Activated T-cell treated with anti-CD3 and anti-CD28 coated beads for 1 hour (primary cell): Measurements from ENCODE around the gene FAM210A.
"Not testable (repeated sequence)": the region's sequence is repeated elsewhere in the genome, so short reads cannot be mapped to it uniquely, and the experiment has no call there.

Source experiments
- DNase-seq: peaks from one replicate; pipeline ENCODE4 v3.0.0-alpha.2; 2020; ENCODE audit warnings: low read depth

FAM210A gene, protein sequence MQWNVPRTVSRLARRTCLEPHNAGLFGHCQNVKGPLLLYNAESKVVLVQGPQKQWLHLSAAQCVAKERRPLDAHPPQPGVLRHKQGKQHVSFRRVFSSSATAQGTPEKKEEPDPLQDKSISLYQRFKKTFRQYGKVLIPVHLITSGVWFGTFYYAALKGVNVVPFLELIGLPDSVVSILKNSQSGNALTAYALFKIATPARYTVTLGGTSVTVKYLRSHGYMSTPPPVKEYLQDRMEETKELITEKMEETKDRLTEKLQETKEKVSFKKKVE

DNA sequence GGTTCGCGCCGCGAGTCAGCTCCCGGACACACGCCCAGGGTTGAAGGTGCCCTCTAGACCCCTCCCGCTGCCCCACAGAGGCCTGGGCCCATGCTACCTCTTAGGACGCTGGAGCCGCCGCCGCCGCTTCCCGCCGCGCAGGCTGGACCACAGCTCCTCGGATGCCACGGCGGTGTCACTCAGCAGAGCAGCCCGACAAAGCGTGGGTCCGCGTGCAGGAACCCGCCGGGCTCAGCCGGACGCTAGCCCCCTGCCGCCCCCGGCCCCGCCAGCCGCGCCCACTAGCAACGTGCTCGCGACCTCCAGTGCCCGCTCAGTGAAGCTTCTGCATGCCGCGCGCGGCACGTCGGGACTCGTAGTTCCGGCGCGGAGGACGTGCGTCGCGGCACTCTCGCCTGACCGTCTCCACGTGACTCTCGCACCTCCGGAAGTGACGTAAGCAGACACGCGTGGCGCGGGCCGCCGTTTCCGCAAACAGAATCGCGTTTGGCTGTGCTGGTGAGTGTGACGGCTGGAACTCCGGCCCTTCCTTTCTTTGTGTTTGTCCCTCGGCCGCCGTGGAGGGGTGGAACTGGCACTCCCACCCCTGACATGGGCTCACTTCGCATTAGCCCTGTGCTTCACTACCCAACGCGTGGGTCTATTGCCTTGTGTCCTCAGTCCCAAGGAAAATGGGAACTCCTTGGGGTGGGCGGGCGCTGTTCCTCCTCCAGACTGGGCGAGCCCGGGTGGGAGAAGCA is at the start of gene FAM210A, which contains the start of gene RNMT:
FAM210A (minus strand) TSS at position 327 of the 740 bp plus-strand sequence. CDS start 44,481 bp downstream, outside the sequence.
RNMT (plus strand) TSS at position 442 of the 740 bp plus-strand sequence. CDS start 4,845 bp downstream, outside the sequence.
- DNase-seq = peak; percentile 91

DNA sequence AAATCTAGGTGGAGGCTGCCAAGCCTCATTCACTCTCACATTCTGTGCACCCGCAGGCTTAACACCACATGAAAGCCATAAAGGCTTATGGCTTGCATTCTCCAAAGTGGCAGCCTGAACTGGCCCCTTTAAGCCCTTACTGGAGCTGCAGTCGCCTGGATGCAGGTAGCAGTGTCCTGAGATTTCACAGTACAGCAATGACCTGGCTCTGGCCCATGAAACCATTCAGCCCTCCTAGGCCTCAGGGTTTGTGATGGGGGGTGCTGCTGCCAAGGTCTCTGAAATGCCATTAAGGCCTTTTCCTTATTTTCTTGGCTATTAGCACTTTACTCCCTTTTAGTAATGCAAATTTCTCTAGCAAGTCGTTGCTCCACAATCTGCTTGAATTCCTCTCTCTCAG is 48.7 kb upstream of the FAM210A start:
- no peak for DNase-seq

DNA sequence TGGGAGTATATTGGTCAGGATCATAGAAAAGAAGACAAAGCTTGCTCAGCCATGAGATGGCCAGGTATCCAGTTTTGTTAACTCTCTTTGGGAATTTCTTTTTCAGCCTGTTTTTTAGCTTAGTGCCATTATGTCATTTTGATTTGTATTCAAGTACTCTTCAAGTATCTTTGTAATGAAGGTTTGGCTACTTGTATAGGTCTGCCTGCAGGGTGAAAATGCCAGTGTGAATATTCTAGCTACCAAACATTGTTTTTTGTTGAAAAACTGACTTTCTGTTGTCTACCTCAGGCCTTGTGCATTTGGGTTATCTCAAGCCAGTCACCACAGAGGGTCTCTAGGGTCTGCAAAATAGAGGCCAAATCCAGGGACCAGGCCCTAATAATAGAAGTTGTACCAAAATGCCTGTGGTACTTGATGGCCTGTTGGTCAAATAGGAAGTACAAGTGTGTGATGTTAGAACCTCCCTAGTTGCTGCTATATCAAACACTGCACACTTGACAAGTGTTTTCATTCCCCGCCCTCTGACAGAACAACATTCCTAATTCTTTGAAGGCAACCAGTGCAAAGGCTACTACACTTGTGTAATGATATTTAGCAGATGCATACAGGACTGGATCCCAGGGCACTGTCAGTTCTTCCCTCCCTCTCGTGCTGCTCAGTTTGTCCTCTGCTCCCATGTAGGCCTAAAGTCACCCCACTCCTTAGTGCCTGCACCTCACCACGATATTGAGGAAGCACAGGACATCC is 36.5 kb upstream of the FAM210A start:
- DNase-seq = no peak

DNA sequence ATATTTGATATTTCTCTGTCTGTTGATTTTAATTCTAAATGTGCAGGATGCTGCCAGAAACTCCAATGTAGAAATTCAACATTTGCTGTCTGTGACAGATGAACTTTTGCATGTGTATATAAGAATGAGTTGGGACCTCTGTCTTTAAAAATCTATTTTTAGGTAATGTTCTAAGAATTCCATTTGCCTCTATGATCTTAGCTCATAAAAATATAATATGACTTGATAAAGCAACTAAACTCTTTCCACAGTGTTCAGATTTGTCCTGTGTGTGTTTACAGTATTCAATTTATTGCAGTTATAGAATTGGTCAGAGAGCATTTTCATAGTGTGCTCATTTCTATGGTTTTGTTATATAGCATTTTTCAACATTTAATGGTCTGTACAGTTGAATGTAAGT is 33.7 kb upstream of the FAM210A start:
- no peak for DNase-seq

DNA sequence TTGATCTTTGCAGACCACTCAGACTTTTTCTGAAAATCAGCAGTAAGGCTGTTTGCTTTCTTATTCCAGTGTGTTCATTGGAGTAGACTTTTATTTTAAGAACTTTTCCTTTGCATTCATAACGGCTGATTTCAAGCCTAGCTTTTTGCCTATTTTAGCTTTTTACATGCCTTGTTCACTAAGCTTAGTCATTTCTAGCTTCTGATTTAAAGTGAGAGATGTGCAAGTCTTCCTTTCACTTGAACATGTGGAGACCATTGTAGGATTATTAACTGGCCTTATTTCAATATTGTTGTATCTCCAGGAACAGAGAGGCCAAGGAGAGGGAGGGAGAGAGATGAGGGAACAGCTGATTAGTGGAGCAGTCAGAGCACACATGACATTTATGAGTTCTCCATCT is 32.3 kb upstream of the FAM210A start:
- no peak for DNase-seq

DNA sequence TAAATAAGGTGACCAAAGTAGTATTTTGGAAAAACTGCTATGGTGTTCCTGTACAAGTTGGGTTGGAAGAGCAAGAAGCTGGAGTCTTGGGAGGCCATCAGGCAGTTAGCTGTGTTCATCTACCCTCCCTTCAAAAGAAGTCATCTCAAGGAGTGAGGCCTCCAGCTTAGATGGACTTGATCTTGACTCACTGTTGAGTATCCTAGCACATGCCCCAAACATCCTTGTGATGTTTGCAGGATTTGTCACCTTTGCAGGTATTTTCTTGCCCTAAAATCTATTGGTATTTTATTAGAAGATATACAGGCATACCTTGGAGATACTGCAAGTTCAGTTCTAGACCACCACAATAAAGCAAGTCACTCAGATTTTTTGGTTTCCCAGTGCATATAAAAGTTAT is 30.3 kb upstream of the FAM210A start:
- no peak for DNase-seq

DNA sequence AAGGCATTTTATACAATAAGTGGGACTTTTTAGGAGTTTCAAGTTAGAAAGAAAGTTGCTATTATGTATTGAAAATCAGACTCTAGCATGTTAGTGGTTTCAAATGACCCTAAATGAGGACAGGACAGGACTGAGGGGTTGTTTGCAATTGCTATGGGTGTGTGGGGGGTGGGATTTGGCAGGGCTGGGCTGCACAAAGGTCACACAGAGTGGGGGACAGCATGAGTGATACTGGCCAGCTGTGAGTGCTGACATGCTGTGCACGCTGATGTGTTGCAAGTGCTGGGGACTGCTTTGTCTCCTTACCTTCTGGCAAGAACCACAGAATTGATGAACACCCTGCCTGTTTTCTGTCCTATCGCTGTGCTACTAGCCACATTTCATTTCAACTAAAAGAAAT is 29.9 kb upstream of the FAM210A start:
- DNase-seq = no peak

DNA sequence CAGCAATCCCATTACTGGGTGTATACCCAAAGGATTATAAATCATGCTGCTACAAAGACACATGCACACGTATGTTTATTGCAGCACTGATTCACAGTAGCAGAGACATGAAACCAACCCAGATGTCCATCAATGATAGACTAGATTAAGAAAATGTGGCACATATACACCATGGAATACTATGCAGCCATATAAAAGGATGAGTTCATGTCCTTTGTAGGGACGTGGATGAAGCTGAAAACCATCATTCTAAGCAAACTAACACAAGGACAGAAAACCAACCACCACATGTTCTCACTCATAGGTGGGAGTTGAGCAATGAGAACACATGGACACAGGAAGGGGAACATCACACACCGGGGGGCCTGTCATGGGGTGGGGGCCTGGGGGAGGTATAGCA is 25.2 kb upstream of the FAM210A start:
- not testable (repeated sequence) for DNase-seq

DNA sequence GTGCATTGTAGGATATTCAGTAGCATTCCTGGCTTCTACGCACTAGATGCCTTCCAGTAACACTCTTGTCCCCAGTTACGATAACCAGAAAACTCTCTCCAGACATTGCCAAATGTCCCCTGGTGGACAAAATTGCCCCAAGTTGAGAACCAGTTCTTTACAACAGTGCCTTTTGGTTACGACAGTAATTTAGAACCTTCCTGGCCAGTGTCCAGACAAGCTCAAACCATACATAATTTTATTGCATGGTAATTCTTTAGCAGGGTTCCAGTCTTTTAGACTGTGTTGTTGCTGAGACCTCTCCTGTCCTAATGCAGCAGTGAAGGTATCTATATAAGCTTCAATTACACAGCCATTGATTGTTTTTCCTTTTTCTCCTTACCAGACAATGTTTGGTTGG is 20.3 kb upstream of the FAM210A start:
- DNase-seq = no peak

DNA sequence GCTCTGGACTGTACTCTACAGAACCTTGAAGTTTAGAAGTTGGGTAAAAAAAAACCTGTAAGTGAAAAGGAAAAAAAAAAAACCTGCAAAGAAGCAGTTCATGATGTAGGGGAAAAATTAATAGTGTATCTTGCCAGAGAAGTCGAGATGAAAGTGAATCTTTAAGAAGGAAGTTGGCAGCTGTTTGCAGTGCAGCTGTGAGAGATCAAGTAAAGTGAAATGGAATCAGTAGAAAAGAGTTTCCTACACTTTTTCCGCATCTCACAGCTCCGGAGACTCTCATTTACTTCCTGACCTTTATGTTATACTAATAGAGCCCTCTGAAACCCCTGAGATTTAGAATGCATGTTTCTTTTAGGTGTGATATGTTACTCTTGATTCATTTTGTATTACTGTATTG is 19.3 kb upstream of the FAM210A start:
- no peak for DNase-seq

DNA sequence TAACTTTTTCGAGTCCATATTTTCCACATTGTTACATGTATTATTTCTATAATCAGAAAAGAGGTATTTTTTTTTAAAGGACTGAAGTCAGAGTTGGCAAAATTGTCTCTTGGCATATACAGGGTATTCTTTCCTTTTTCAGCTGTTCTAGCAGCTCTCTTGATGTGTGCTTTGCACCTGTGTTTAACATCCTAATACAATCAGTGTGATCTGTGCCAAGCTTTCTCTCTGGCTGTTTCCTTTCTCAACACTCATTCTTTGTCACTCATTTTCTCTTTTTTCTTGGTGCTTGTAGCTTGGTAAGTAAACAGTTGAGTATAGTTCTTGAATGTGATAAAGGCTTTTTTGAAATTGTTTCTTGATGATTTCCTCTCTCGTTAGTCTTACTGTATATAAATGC is 9.3 kb upstream of the FAM210A start:
- DNase-seq = no peak

DNA sequence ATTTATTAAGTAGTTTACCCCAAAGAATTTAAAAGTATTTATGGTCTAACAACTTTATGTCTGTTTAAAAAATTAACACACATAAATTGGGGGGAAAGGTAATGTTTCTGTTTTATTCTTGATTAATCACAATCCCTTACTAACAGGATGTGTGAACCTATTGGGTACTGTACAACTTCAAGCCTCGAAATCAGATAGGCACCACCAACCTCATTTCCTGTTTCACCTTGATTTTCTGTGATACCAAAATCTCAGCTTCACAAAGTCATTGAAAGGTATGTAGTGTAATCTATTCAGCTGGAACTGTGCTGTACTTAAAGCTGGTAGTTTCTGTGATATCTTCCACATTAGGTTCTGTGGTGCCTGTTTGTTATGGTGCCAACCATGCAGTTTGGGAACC is 4.1 kb upstream of the FAM210A start:
- DNase-seq = no peak

DNA sequence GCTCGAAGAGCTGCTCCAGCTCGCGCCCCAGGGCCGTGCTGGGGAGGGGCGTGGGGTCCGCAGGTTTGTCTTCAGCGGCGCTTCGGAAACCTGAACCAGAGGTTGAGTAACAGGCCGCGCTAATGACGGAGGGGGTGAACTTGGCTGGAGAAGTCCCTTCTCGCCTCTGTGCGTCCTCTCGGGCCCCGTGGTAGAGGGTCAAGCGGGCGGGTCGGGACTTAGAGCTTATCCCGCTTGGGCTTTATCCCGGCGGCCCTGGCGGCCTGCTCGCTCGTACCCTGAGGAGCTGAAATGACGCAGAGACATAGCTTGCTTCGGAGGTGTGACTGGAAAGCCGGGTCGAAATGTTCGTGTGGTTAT is 594 bp upstream of the FAM210A start:
- DNase-seq = peak; percentile 12

DNA sequence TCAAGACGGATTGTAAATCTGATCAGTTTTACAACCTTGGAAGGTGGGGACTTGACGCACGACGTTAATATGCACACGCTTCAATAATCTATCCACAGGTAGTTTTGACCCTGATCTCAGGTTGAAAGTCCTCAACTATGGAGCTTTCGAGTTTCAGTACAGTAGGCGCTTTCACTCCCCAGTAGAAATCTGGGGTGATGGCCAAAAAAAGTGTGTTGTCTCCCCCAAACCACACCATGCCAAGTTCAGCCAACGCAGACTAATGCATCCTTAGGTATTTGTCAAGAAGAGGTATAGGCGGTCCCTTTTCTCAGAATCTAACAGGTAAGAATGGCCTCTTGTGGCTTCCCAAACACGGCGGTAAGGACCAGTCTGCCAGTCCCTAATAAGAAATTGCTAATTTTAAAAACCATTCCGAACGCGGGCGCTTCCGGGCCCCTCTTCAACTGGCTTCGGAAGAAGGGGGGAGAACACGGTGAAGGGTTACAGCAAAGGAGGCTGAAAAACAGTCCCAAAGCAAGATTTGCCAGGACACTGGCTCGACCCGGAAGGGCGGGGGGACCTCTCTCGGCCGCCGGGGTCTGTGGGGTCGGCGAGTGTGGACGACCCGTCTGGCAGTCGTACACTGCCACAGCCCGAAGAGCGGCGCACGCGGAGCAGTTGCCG is 659 bp downstream of the FAM210A start:
- DNase-seq = peak; percentile 4

DNA sequence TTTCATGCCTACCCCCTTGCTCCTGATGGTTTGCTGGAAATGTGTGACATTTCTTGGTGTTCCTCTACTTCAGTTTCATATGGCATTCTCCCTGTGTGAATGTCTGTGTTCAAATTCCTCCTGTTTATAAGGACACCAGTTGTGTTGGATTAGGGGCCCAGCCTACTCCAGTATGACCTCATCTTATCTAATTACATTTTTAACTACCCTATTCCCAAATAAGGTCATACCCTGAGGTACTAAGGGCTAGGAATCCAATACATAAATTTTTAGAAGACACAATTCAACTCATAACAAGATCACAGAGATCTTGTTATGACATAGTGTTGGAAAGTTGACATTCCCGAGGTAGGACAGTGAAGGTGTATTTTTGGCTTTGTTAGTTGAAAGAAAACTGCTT is 5.5 kb downstream of the FAM210A start:
- DNase-seq = no peak

DNA sequence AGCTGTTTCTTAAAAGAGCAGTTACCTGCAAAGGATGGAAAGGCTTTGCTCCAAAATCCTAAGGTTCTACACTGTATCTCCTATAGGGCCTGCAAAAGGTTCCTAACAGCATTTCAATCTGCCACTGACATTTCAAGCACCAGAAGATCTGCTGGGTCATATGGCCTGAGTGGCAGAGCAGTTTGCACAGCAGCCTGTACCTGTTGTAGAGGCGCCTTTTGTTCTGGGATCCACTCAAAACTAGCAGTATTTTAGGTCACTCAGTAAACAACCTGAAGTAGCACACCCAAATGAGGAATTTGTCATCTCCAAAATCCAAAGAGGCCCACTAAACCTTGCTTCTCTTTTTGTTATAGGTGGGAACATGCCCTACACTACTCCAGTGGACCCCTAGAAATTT is 6.2 kb downstream of the FAM210A start:
- no peak for DNase-seq

DNA sequence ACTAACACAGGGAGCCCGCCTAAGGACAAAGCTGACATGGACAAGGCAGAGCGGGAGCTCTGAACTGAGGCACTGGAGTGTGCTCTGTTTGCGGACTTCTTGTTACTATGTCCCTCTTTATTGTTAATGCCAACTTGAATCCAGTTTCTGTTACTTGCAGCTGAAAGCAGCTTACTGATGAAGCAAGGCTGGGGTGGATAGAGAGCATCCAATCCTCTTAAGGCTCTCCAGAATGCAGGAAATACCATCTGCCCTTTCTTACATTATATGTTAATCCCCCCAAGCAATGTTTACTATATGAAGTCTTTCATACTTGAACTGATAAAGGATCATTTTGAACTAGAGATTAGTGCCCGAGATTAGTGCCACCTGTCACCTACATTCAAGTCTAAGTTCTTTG is 9.4 kb downstream of the FAM210A start:
- DNase-seq = no peak

DNA sequence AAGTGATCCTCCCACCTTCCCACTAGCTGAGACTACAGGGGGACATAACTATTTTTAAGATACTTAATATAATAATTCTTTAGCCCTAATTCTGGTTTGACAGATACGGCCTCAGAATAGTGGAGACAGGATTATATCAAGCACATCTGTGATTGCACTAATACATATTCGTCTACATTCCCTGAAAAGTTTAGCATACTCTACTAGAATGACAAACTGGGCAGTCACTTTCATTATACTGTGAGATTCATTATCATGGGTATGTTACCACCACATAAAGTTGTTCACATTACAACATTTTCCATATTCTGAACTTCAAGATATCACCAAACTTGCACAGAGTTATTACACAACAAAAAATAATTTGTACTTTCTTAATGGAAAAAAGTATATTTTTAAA is 11.0 kb downstream of the FAM210A start:
- DNase-seq = no peak

DNA sequence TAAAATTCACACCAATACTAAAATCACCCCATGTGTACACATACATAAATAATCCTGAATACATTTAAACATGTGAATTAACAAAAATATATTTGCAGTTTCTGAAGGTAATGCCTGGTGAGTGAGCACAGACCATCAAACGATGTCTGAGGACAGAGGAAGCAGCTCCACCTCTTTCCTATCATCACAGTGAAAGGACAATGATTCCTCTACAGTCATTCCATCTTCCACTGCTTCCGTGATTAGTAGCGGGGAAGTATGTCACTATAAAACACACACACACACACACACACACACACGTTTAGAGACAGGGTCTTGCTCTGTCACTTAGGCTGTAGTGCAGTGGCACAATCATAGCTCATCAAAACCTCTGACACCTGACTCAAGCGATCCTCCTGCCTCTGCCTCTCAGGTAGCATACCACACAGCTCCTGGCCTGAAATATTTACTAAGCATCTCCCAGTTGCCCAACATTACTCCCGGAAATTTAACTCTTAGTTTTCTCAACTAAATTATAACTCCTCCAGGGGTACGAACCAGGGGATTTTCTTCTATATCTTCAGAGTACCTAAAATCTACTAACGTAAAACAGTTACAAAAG is 12.8 kb downstream of the FAM210A start:
- no peak for DNase-seq

DNA sequence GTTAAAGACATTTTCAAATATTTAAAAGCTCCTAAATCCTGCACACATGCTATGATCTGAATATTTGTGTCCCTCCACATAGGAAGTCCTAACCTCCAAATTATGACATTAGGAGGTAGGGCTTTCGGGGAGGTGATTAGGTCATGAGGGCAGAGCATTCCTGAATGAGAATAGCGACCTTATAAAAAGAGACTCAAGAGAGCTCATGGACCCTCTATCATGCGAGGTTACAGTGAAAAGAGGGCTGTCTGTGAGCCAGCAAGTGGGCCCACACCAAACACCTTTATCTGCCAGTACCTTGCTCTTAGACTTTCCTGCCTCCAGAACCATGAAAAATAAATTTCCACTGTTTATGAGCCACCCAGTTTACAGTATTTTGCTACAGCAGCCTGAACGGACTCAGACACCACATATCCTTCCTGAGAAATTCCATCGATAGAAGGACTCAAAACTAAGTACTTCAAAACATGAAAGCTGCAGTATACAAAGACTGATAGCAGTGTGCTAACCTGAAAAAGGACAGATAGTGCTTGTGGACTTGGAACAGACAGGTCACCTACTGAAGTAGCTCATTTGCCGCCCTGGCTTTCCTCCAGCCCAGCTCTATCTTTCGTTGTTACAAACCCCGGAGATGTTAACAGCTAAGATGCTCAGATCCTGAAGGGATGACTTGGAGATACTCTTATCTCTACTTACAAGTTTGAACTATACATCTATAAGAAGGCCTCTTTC is 13.8 kb downstream of the FAM210A start:
- DNase-seq = no peak

DNA sequence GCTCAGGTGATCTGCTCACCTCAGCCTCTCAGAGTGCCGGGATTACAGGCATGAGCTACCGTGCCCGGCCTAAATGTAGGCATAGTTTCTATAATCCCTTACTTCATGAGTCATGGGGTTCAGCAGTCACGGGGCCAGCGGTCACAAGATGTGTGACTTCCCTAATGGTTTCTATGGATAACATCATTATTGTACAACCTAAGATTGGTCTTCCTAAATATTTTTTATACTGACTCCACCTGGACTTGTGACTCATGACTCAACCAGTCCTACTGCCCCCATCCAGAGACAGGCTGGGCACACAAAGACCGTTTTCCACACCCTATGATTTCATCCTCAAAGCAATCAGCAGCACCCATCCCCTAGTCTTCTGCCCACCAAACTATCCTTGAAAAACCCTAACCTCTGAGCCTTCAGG is 15.9 kb downstream of the FAM210A start:
- no peak for DNase-seq
